SJSA1 (cell line): Measurements from ENCODE around the gene LRRC4C. TPM values are rescaled to one million over a fixed set of nuclear protein-coding genes. Genes with fewer than 3 reads are reported as not detected.

Source experiments
- DNase-seq, 2 experiments: peaks; one replicate each; pipeline ENCODE4 v3.0.0-alpha.2; 2015 to 2020; ENCODE audit warnings: low spot score in 2 of 2, low read depth in 1 of 2
- H3K27ac ChIP-seq: fragments of 250-450 bp; sonication (Bioruptor Pico); 2 replicates; pipeline ENCODE4 v1.5.1; 2020; ENCODE audit warnings: mild to moderate bottlenecking, moderate library complexity
- H3K27me3 ChIP-seq: fragments of 250-450 bp; sonication (Bioruptor Pico); replicated peaks from 2 replicates; pipeline ENCODE4 v1.5.1; 2020; ENCODE audit warnings: mild to moderate bottlenecking, moderate library complexity
- H3K36me3 ChIP-seq: fragments of 250-450 bp; sonication (Bioruptor Pico); 2 replicates; pipeline ENCODE4 v1.5.1; 2020; ENCODE audit warnings: mild to moderate bottlenecking
- H3K4me1 ChIP-seq: fragments of 250-450 bp; sonication (Bioruptor Pico); replicated peaks from 2 replicates; pipeline ENCODE4 v1.6.1; 2021; ENCODE audit warnings: mild to moderate bottlenecking
- H3K4me3 ChIP-seq: fragments of 250-450 bp; sonication (Bioruptor Pico); 2 replicates; pipeline ENCODE4 v1.5.1; 2020; ENCODE audit warnings: mild to moderate bottlenecking
- H3K9me3 ChIP-seq: fragments of 250-450 bp; sonication (Bioruptor Pico); replicated peaks from 2 replicates; pipeline ENCODE4 v1.5.1; 2020; ENCODE audit warnings: mild to moderate bottlenecking
- total RNA-seq: library from RNA; depleted of rRNA; stranded (reverse); fragments of >200 nt; shearing (Covaris generic); gene quantifications from 2 replicates; pipeline ENCODE4 v1.2.3, GENCODE V29; 2014

The LRRC4C gene
- total RNA-seq, 1 experiment from 2014 or later = not detected

- H3K4me3 ChIP-seq = no peak overlapping the region
- H3K36me3 ChIP-seq = no peaks in the 10 kb centered on the region
- no peak overlapping the region for H3K27ac ChIP-seq
- no peak for DNase-seq
- H3K27me3 ChIP-seq = no peaks in the 10 kb centered on the region; the same call in 1 of the 2 replicates
- no peaks in the 10 kb centered on the region for H3K9me3 ChIP-seq
- no peaks in the 10 kb centered on the region for H3K4me1 ChIP-seq
Observed at GRCh38 chr11:40269865-40270264, 1189.6 kb downstream of the LRRC4C start.

GRCh38 chr11:40268551-40268950 lies 1190.9 kb downstream of the LRRC4C start:
- Histone ChIP-seq H3K4me3 (no peak overlapping the region), H3K27ac (no peak overlapping the region), H3K27me3 (no peaks in the 10 kb centered on the region; the same call in 1 of the 2 replicates), H3K4me1 (no peaks in the 10 kb centered on the region), H3K36me3 (no peaks in the 10 kb centered on the region), H3K9me3 (no peaks in the 10 kb centered on the region)
- DNase-seq = no peak

- Histone ChIP-seq H3K27me3 (no peaks in the 10 kb centered on the region; the same call in 1 of the 2 replicates), H3K4me1 (no peaks in the 10 kb centered on the region), H3K4me3 (no peak overlapping the region), H3K36me3 (no peaks in the 10 kb centered on the region), H3K9me3 (no peaks in the 10 kb centered on the region), H3K27ac (no peak overlapping the region)
- DNase-seq = no peak
Observed at GRCh38 chr11:40255457-40255856, 1204.0 kb downstream of the LRRC4C start.

GRCh38 chr11:40253166-40253565 lies 1206.3 kb downstream of the LRRC4C start:
- H3K4me1 ChIP-seq = no peaks in the 10 kb centered on the region
- H3K27ac ChIP-seq = no peak overlapping the region
- no peak overlapping the region for H3K4me3 ChIP-seq
- H3K27me3 ChIP-seq = no peaks in the 10 kb centered on the region; the same call in 1 of the 2 replicates
- H3K36me3 ChIP-seq = no peaks in the 10 kb centered on the region
- H3K9me3 ChIP-seq = no peaks in the 10 kb centered on the region
- DNase-seq = no peak

GRCh38 chr11:40252236-40252635 lies 1207.2 kb downstream of the LRRC4C start:
- Histone ChIP-seq H3K36me3 (no peaks in the 10 kb centered on the region), H3K9me3 (no peaks in the 10 kb centered on the region)
- no peak for DNase-seq

GRCh38 chr11:40246983-40247382 lies 1212.5 kb downstream of the LRRC4C start:
- DNase-seq = no peak
- no peak overlapping the region for H3K4me3 ChIP-seq
- no peaks in the 10 kb centered on the region for H3K9me3 ChIP-seq
- H3K27ac ChIP-seq = no peak overlapping the region
- H3K4me1 ChIP-seq = no peaks in the 10 kb centered on the region
- no peaks in the 10 kb centered on the region for H3K36me3 ChIP-seq
- no peaks in the 10 kb centered on the region for H3K27me3 ChIP-seq

More at GRCh38 chr11:40252236-40252635, 1207.2 kb downstream of the LRRC4C start:
- Histone ChIP-seq H3K27ac (no peak overlapping the region), H3K4me1 (no peaks in the 10 kb centered on the region), H3K4me3 (no peak overlapping the region), H3K27me3 (no peaks in the 10 kb centered on the region; the same call in 1 of the 2 replicates)

GRCh38 chr11:40241524-40242051 lies 1217.9 kb downstream of the LRRC4C start:
- Histone ChIP-seq H3K4me3 (no peak overlapping the region), H3K27me3 (no peaks in the 10 kb centered on the region; the same call in 1 of the 2 replicates), H3K27ac (no peak overlapping the region), H3K9me3 (no peaks in the 10 kb centered on the region), H3K4me1 (no peaks in the 10 kb centered on the region), H3K36me3 (no peaks in the 10 kb centered on the region)
- DNase-seq = no peak

- no peak overlapping the region for H3K27ac ChIP-seq
- H3K4me1 ChIP-seq = no peaks in the 10 kb centered on the region
- no peaks in the 10 kb centered on the region for H3K36me3 ChIP-seq
- no peaks in the 10 kb centered on the region for H3K9me3 ChIP-seq
- DNase-seq = no peak
- H3K4me3 ChIP-seq = no peak overlapping the region
- no peaks in the 10 kb centered on the region; the same call in 1 of the 2 replicates for H3K27me3 ChIP-seq
Observed at GRCh38 chr11:40240284-40240683, 1219.2 kb downstream of the LRRC4C start.

GRCh38 chr11:40236526-40236925 lies 1222.9 kb downstream of the LRRC4C start:
- no peak for DNase-seq
- no peaks in the 10 kb centered on the region; the same call in 1 of the 2 replicates for H3K27me3 ChIP-seq
- H3K27ac ChIP-seq = no peak overlapping the region
- no peaks in the 10 kb centered on the region for H3K4me1 ChIP-seq
- H3K9me3 ChIP-seq = no peaks in the 10 kb centered on the region
- no peak overlapping the region for H3K4me3 ChIP-seq
- H3K36me3 ChIP-seq = no peaks in the 10 kb centered on the region

- Histone ChIP-seq H3K27ac (no peak overlapping the region), H3K36me3 (no peaks in the 10 kb centered on the region), H3K4me1 (no peaks in the 10 kb centered on the region), H3K9me3 (no peaks in the 10 kb centered on the region), H3K27me3 (no peaks in the 10 kb centered on the region; the same call in 1 of the 2 replicates), H3K4me3 (no peak overlapping the region)
- DNase-seq = no peak
Observed at GRCh38 chr11:40235841-40236240, 1223.6 kb downstream of the LRRC4C start.

- no peaks in the 10 kb centered on the region for H3K27me3 ChIP-seq
- H3K36me3 ChIP-seq = no peaks in the 10 kb centered on the region
- no peak for DNase-seq
- H3K27ac ChIP-seq = no peak overlapping the region
- H3K9me3 ChIP-seq = no peaks in the 10 kb centered on the region
- no peaks in the 10 kb centered on the region for H3K4me1 ChIP-seq
- no peak overlapping the region for H3K4me3 ChIP-seq
Observed at GRCh38 chr11:40230821-40231220, 1228.6 kb downstream of the LRRC4C start.

- no peak overlapping the region for H3K4me3 ChIP-seq
- H3K27ac ChIP-seq = no peak overlapping the region
- no peaks in the 10 kb centered on the region for H3K27me3 ChIP-seq
- no peaks in the 10 kb centered on the region for H3K36me3 ChIP-seq
- no peaks in the 10 kb centered on the region for H3K4me1 ChIP-seq
- DNase-seq = no peak
- H3K9me3 ChIP-seq = no peaks in the 10 kb centered on the region
Observed at GRCh38 chr11:40228662-40229061, 1230.8 kb downstream of the LRRC4C start.

- no peak for DNase-seq
- H3K9me3 ChIP-seq = no peaks in the 10 kb centered on the region
- H3K4me1 ChIP-seq = no peaks in the 10 kb centered on the region
- H3K27ac ChIP-seq = no peak overlapping the region
- H3K36me3 ChIP-seq = no peaks in the 10 kb centered on the region
- no peaks in the 10 kb centered on the region for H3K27me3 ChIP-seq
- no peak overlapping the region for H3K4me3 ChIP-seq
Observed at GRCh38 chr11:40227730-40228129, 1231.7 kb downstream of the LRRC4C start.

- Histone ChIP-seq H3K27ac (no peak overlapping the region), H3K4me3 (no peak overlapping the region), H3K27me3 (no peaks in the 10 kb centered on the region), H3K9me3 (no peaks in the 10 kb centered on the region), H3K36me3 (no peaks in the 10 kb centered on the region), H3K4me1 (no peaks in the 10 kb centered on the region)
- no peak for DNase-seq
Observed at GRCh38 chr11:40226654-40227053, 1232.8 kb downstream of the LRRC4C start.
